ENCODE results near the gene MCM3AP.

Gene MCM3AP

DNA sequence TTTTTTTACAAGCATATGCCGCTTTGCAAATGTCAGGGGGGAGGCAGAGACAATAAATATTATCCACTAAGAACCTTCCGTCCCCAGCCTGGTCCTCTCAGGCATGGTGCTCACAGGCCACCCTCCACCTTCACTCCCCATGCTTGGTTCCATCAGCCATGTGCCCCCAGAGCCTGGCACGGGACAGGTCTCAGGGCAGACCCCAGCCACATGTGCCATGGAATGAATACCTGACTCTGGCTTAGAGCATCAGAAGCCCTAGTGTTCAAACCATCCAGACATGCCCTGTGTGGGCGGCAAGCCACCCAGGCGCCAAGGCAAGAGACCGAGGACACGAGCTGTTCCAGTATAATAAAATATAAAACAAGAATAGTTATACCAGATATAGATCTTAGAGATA is 62.2 kb downstream of the MCM3AP start:
- peak in 1 of 10 donors; percentile 66 for DNase-seq
- intact Hi-C loops (cut with DNase I) = no loop called here

DNA sequence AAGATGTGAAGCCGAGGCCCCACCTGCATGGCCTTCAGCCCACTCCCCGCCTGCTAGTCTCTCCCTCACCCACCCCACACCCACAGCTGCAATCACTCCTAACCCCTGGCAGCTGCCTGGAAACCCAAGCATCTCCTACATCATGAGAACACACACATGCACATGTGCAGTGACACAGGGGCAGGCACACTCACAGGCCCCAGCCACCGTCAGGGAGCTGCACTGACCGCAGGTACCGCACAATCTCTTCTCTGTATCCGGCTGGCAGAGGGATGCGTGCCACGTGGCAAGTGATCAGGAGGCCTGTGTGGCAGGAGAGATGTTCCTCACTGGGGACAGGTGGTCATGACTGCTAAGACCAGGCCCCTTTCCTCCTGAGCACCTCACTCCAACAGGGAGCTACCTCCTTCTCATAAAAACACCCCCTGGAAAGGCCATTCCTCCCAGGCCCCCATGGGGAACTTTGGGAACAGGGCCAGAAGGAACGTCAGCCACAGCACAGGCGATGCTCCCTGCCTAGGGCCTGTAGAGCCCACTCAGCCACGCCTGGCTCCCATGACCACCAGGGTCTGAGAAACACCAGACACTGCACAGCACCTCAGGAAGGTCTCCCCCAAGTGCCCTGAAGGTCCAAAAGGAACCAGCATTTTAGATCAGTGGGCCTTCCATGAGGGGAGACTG is 62.8 kb downstream of the MCM3AP start:
- peak in 2 of 10 donors; percentile 19 to 56 for DNase-seq
- intact Hi-C loops (cut with DNase I) = no loop called here

DNA sequence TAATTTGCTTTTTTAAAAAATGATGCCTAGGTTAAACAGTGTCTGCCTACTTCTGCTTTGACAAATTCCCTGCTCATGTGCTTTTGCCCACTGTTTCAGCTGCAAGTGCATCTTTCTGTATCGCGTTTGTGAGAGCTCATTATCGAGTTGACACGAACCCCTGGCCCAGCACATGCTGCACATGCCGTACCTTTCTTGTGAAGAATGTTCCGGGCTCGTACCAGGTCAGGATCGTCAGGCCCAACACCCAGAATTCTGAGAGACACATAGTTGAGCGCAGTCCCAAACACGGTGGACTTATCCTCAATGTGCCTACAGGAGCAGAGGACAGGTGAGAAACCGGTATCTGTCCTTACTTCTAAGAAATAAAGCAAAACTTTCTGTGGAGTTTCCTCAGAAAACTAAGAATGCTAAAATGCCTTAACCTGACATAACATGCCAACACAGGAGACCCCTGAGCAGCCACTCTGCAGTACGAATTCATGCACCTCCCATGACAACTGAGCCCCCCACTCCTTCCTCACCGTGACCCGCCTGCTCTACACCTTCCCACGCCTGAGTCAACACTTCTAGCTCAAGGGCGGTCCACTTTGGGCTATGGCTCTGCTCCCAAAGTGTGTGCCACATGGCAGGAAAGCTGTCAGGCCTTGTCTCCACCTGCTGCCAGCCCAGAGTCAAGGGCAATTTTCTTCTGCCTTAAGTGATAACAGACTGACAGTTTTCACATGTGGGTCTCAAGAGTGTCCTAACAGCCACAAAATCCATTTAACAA is 63.6 kb downstream of the MCM3AP start:
- peak in 1 of 10 donors; percentile 57 for DNase-seq
- intact Hi-C loops (cut with DNase I) = no loop called here

DNA sequence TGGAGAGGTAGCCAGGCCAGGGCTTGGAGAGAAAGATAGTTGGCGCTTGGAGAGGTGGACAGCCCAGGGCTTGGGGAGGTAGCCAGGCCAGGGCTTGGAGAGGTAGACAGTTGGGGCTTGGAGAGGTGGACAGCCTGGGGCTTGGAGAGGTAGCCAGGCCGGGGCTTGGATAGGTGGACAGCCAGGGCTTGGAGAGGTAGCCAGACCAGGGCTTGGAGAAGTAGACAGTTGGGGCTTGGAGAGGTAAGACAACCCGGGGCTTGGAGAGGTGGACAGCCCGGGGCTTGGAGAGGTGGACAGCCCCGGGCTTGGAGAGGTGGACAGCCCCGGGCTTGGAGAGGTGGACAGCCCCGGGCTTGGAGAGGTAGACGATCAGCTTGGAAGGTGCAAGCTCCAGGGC is 64.6 kb downstream of the MCM3AP start:
- peak in 2 of 10 donors; percentile 45 to 48 for DNase-seq
- intact Hi-C loops (cut with DNase I) = no loop called here

DNA sequence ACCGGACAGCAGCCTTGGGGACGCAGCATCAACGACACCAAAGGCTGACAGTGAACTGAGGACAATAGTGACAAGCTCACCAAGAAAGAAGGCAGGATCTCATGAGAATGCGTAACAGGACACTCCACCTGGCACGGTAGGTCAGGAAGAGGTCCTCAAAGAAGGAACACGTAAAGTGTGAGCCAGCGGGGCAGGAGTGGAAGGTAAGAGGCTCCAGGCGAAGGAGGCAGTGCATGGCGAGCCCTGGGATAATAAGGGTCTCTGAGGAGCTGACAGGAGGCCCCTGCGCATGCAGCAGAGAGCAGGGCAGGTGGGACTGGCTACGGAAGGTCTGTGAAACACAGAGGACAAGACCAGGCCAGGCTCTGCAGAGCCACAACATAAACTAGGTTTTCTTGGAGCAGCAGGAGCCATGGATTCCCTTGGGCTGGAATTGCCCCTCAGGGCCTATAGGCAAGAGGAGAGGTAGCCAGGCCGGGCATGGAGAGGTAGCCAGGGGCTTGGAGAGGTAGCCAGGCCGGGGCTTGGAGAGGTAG is 65.1 kb downstream of the MCM3AP start:
- intact Hi-C loops (cut with DNase I) = no loop called here
- DNase-seq = peak in 1 of 10 donors; percentile 42

DNA sequence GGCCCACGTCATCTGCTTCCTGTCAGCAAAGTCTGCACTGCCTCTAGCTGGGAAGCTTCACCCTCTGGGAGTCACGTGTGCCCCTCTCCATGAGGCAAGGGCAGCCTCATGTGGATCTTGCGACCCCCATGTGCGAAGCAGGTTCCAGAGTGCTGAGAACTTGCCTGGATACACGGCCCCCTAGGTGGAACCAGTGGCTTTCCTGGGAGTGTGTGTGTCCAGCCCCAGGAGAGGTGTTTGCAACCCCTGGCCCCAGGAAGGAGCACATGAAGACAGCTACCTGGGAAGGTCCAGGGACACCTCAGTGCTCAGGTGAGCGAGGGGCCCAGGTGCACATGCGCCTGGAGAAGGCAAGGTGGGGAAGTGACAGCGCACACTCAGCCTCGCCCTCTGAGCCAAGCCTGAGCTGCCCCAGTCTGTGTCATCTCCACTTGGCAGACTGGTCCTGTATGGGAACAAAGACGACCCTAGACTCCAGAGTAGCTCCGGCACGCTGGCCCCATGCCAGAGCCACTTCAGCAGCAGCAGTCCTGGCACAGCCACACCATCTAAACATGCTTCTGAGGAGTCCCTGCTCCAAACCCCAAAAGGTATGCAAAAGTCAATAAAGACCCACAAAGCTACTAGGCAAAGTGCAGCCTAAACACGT is 65.7 kb downstream of the MCM3AP start:
- peak in 3 of 10 donors; percentile 54 to 87 (median 73) for DNase-seq
- intact Hi-C loops (cut with DNase I) = no loop called here

DNA sequence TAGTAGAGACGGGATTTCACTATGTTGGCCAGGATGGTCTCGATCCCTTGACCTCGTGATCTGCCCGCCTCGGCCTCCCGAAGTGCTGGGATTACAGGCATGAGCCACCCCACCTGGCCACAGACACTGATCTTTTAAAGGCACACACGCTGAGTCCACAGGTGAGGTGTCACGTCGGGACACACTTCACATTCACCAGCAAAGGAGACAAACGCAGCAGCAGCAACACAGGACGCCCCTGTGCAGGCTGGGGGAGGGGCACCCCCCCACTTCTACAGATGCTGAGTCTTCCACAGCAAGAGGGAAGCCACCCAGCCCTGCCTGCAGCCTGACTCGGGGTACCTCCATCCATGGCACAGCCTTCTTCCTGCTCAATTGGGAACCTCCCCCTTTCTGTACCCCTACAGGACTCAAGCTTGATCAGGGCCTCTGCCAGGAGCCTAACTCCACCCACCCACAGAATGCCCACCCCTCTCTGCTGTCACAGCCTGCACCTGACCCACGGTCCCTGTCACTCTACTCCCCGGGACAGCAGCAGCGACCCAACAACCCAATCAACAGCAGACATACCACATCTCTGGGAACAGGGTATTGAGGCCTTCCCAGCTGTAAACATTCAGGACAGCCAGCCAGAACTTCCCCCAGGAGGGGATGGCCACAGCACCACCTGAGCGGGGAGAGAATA is 66.4 kb downstream of the MCM3AP start:
- intact Hi-C loops (cut with DNase I) = no loop called here
- DNase-seq = peak in 1 of 10 donors; percentile 73

DNA sequence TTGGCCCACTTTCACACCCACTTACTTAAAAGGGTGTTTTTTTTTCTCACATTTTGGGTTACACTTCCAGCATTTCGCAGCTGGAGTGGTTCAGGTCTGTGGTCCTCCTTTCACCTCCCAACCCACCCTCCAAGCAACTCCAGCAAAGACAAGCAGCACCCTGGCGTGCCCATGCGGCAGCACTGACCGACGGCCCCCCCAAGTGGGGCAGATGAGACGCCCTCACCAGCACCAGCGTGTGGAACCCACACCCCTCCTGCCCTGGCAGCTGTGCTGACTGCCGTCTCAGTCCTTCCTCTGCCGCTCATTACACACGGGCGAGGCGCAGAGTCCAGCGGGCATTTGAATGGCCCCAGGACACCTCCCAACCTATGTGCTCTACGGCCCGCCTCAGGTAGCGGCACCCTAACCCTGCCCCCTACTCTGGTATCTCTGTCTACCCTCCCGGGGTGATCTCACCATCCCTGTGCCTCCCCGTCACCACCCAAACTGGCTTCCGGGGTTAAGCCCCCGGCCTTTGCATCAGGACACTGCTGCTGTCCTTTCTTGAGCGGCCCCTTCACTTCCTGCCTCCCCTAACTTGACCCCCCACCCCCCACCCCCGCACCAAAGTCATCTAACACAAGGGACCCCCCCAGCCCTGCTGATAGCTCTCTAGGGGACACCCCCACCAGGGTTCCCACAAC is 67.8 kb downstream of the MCM3AP start:
- intact Hi-C loops (cut with DNase I) = no loop called here
- peak in 1 of 10 donors; percentile 69 for DNase-seq

DNA sequence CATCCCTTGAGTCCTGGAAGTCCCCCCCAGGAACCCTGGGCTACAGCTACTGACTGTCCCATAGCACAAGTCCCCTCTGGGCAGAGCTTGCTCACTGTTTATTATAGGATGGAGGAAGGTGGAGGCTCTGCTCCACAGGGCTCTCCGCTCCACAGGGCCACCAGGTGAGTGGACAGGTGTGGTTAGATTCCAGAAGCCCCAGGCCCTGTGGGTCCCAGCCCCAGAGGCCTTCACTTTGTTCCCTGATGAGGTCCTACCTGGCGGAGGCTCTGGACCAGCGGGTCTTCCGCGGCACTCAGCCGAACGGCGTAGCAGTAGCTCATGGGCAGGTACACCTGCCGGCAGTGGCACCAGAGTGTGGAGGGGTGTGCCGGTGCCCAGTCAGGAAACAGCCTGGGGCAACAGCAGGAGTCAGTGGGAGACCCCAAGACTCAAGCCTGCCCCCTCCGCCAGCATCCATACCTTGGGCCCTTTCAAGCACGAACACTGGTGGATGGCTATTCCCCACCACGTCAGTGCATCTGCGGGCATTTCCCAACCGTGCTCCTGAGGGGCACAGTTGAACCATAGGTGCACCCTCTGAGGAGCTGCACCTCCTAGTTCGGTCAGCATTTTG is 69.2 kb downstream of the MCM3AP start:
- intact Hi-C loops (cut with DNase I) = no loop called here
- DNase-seq = peak in 1 of 10 donors; percentile 76

DNA sequence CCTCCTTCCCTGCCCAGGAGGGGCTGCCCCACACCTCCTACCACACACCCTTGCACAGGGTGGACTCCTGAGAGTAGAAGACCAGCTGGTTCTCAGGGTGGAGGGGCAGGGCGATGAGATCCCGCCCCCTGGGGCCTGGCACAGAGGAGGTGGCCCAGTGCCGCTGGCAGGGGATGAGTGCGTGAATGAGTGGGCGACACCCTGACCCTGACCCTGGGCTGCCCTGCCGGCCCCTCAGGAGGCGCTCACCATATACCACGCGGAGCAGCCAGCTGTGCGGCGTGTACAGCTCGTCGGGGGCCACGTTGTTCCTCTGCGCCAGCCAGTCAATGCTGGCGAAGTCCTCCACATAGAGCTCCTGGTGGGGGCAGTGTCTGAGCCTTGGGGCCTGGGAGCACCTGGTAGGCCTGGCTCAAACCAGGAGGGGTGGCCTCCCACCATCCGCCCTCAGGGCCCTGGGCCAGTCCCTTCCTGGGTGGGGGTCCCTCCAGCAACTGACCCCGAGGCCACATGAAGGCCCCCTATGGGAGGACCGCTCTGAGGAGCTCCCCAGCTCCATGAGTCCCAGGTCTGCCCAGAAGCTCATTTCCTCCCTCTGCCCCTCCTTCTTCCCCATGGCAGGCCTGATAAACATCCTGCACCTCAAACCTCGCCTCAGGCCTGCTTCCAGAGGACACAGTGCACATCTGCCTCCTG is 69.8 kb downstream of the MCM3AP start:
- peak in 1 of 10 donors; percentile 76 for DNase-seq
- intact Hi-C loops (cut with DNase I) = no loop called here

DNA sequence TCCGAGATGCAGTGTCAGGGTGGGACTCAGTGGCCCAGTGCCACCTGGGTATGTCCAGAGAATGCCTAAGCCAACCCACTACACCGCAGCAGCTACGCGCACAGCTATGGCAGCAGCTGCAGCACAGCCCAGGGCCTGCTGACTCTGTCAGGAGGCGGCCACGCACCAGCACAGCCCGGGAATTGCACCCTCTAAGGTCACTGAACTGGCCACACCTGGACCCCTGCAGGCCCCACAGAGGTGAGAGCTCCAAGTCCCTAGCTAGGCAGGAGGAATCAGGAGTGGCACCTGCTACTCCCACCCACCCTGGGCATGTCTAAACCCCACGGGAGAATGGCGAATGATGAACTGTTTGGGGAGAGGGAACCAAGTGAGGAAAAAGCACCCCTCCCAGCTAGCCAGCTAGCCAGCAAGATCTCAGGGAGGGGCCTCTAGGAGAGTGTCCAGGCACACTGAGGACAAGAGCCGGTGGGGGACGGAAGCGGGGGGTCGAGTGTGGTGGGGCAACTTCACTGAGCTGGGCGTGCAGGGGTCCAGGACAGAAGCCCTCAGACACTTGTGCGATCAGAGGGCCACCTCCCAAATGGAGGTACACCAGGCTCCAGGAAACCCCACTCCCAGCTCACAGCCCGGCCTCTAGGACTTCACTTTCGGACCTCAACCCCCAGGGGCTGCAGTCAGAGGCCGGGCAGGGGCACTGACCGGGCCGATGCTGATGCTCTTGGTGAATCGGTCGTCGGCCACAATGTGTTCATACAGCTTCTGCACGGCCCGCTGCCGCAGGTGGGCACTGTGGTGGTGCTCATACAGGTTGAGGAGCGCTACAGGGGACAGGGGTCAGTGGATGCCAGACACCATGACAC is 70.7 kb downstream of the MCM3AP start:
- peak in 1 of 10 donors; percentile 80 for DNase-seq
- intact Hi-C loops (cut with DNase I) = no loop called here

DNA sequence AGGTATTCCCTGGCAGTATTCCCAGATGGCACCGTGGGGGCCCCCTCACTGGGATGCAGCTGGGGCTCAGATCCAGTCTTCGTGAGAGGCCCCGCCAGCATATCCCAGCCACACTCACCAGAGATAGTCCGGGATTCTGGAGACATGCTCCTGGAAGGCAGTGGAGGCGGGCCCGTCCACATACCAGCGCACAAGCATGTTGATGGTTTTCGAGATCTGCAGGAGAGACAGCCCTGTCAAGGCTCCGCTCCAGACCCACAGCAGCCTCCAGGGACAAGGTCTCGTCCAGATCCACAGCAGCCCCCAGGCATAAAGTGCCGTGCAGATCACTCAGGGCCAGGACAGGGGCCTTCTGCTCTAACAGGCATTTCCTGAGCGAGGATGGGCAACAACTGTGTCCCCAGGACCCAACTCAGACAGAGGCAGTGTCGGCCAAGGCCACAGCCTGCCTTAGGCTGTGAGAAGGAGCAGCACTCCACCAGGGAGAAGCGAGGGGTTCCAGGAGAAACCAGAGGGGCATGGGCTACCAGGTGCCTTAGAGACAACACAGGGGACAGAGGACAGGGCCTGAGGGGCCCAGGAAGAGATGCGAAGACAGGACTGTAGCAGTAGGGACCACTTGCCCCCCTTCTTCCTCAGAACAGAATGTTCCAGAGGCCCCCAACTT is 71.7 kb downstream of the MCM3AP start:
- DNase-seq = peak in 3 of 10 donors; percentile 45 to 67 (median 54)
- intact Hi-C loops (cut with DNase I) = no loop called here

DNA sequence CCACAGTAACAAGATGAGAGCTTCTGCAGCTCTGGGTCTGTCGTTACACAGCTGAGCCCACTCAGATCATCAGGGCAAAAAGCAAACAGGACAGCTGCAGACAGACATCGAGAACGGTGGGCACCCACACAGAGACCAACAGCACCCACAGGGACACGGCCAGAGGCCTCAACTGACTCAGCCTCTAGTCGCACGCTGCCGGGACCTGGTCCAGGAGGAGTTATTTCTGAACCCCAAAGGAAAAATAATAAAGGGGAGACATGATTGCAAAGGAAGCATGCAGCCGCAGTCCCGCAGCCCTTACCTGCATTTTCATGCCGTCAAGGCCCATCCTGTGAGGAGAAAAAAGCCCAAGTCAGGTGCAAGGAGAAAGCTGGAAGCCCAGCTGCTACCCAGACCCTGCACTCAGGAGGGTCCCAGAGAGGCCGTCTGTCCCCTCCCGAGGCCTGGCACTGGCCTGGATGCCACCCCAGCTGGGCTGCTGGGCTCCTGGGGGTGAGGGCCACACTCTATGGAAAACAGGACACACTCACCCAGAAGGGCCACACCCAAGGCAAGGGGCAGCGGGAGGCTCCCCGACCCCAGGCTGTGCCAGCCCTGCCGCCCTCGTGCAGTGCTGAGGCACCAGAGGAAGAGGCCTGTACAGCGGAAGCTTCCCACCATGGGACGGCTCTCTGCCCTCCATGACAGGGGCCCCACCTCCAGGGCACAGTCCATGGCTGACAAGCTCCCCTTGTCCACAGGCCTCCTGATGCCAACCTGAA is 72.5 kb downstream of the MCM3AP start:
- DNase-seq = peak in 3 of 10 donors; percentile 26 to 78 (median 64)
- intact Hi-C loops (cut with DNase I) = no loop called here

DNA sequence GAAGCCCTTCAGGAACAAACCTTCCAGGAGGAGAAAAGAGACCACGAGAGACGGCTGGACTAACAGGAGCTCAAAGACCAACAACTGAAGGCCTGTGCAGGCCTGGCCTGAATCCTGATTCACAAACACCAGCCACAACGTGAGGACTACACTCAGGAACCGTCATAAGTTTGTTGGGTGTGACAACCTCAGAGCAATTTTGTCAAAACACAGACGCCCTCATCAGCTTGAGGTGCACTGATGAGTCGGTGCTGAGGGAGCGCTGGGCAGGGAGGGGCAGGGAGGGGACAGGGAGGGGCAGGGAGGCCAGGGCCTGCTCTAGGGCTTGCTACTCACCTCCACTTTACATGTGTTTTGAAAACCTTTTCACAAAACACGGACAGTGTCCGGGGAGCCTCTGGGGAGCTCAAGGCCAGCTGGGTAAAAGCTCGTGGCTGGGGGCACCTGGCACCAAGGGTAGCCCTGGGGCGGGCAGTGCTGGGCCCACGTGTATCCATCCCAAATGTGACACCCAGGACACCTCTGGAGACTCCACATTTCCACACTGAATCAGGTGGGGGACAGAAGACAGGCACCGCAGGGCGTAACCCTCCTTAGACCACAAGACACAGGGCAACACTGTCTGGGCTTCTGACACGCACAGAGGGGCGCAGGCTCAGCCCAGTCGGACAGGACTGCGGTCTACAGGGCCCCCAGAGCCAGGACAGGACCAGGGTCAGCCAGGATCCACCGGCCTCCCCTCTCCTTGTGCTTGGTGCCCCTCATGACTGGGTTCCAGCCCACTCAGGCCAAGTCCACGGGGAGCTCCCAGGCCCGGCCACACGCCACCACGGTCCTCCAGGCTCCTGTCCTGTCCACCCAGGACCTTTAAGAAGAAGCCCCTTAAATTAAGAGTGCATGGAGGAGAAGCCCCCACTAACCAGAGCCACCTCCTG is 73.4 kb downstream of the MCM3AP start:
- intact Hi-C loops (cut with DNase I) = no loop called here
- DNase-seq = peak in 3 of 10 donors; percentile 49 to 69 (median 67)

DNA sequence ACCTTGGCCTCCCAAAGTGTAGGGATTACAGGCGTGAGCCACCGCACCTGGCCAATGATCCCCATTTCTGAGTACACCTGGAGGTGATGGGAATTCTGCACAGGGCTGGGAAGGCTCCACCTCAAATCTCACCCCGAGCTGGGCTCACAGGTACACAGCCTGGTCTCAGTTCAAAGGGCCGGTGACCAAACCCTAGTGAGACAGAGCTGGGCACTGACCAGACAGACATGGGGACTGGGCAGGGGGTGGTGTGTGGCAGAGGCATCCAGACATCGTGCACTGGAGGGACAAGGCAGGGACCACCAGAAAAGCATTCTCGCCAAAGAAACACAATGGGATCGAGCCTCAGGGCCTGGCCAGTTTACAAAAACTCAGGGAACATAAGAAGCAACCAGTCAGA is 74.0 kb downstream of the MCM3AP start:
- intact Hi-C loops (cut with DNase I) = no loop called here
- peak in 2 of 10 donors; percentile 38 to 59 for DNase-seq
